ENCODE measurements around the gene POU4F3.

POU4F3 gene

GRCh38 chr5:146345240-146345577 is 6.6 kb downstream of the POU4F3 start:
- DNase-seq (ENCODE audit: low spot score) = no peak
- TF ChIP-seq CTCF (IDR thresholded peaks at IDR 0.05; ENCODE audit: extremely low read depth, missing control alignments) = no peak

GRCh38 chr5:146345578-146346366 is 7.1 kb downstream of the POU4F3 start:
- no peak for TF ChIP-seq CTCF (IDR thresholded peaks at IDR 0.05; ENCODE audit: extremely low read depth, missing control alignments)
- DNase-seq (ENCODE audit: low spot score) = no peak

GRCh38 chr5:146357126-146357525 is 18.5 kb downstream of the POU4F3 start:
- no peak for TF ChIP-seq CTCF (IDR thresholded peaks at IDR 0.05; ENCODE audit: extremely low read depth, missing control alignments)

GRCh38 chr5:146359836-146360235 is 21.2 kb downstream of the POU4F3 start:
- DNase-seq (ENCODE audit: low spot score) = no peak
- TF ChIP-seq CTCF (IDR thresholded peaks at IDR 0.05; ENCODE audit: extremely low read depth, missing control alignments) = no peak

More at GRCh38 chr5:146357126-146357525, 18.5 kb downstream of the POU4F3 start:
- no peak for DNase-seq (ENCODE audit: low spot score)

GRCh38 chr5:146363161-146363874 is 24.7 kb downstream of the POU4F3 start:
- DNase-seq (ENCODE audit: low spot score) = no peak
- TF ChIP-seq CTCF (IDR thresholded peaks at IDR 0.05; ENCODE audit: extremely low read depth, missing control alignments) = no peak

- no peak for TF ChIP-seq CTCF (IDR thresholded peaks at IDR 0.05; ENCODE audit: extremely low read depth, missing control alignments)
- DNase-seq (ENCODE audit: low spot score) = no peak
Measured at GRCh38 chr5:146365618-146366017, 27.0 kb downstream of the POU4F3 start.

- no peak for DNase-seq (ENCODE audit: low spot score)
- no peak for TF ChIP-seq CTCF (IDR thresholded peaks at IDR 0.05; ENCODE audit: extremely low read depth, missing control alignments)
Measured at GRCh38 chr5:146366904-146367303, 28.3 kb downstream of the POU4F3 start.

All from GM20000 (cell line).